Progenitor cell of endocrine pancreas (in vitro differentiated cells): ENCODE data around the gene SOX9. TPM values are rescaled to one million over a fixed set of nuclear protein-coding genes. Genes with fewer than 3 reads are reported as not detected.

Experiments
- DNase-seq: peaks from one replicate; pipeline ENCODE4 v3.0.0; 2021; ENCODE audit warnings: low spot score; ENCODE audit not compliant: unreplicated experiment
- H3K27ac Mint-ChIP-seq: 2 replicates; pipeline ENCODE4 v1.8.0; 2021; ENCODE audit warnings: mild to moderate bottlenecking, moderate library complexity, mixed read lengths
- H3K27me3 Mint-ChIP-seq: 2 replicates; pipeline ENCODE4 v1.8.0; 2021; ENCODE audit warnings: mixed read lengths
- H3K36me3 Mint-ChIP-seq: 2 replicates; pipeline ENCODE4 v1.8.0; 2022; ENCODE audit warnings: mixed read lengths; ENCODE audit not compliant: insufficient read depth
- H3K4me1 Mint-ChIP-seq: 2 replicates; pipeline ENCODE4 v1.8.0; 2021; ENCODE audit warnings: low read depth, mixed read lengths
- H3K4me3 Mint-ChIP-seq: 2 replicates; pipeline ENCODE4 v1.8.0; 2021; ENCODE audit warnings: low read depth, mild to moderate bottlenecking, moderate library complexity, mixed read lengths
- H3K9me3 Mint-ChIP-seq: 2 replicates; pipeline ENCODE4 v1.8.0; 2021; ENCODE audit warnings: low read depth, mixed read lengths
- CTCF ChIP-seq: fragments of 200-600 bp; sonication (generic); IDR thresholded peaks from one replicate; pipeline ENCODE4 v1.5.0; 2021; ENCODE audit warnings: antibody characterized with exemption, mild to moderate bottlenecking; ENCODE audit not compliant: unreplicated experiment
- total RNA-seq: library from RNA; stranded (reverse); gene quantifications from 2 replicates; pipeline ENCODE4 v1.2.1, GENCODE V29; 2021

Gene SOX9
- total RNA-seq, 1 donor from 2014 or later: 219 TPM

GRCh38 chr17:72126575-72127486 is 6.0 kb downstream of the SOX9 start:
- Mint-ChIP-seq H3K27ac (peak overlapping the region; percentile 81), H3K27me3 (no peaks in the 10 kb centered on the region), H3K4me1 (peaks cover 28% of the 10 kb centered on the region), H3K4me3 (no peak overlapping the region), H3K36me3 (peaks cover 20% of the 10 kb centered on the region), H3K9me3 (no peaks in the 10 kb centered on the region)
- DNase-seq: no peak
- no peak for TF ChIP-seq CTCF

- H3K27me3 Mint-ChIP-seq: no peaks in the 10 kb centered on the region
- DNase-seq: no peak
- H3K27ac Mint-ChIP-seq: no peak overlapping the region
- peaks cover 13% of the 10 kb centered on the region for H3K36me3 Mint-ChIP-seq
- H3K4me1 Mint-ChIP-seq: peaks cover 26% of the 10 kb centered on the region
- no peak for TF ChIP-seq CTCF
- H3K4me3 Mint-ChIP-seq: no peak overlapping the region
- H3K9me3 Mint-ChIP-seq: no peaks in the 10 kb centered on the region
These were observed 7.2 kb downstream of the SOX9 start for GRCh38 chr17:72128039-72128438.

- H3K27me3 Mint-ChIP-seq: peaks cover 21% of the 10 kb centered on the region
- H3K27ac Mint-ChIP-seq: no peak overlapping the region
- peaks cover 2% of the 10 kb centered on the region for H3K4me1 Mint-ChIP-seq
- no peaks in the 10 kb centered on the region for H3K36me3 Mint-ChIP-seq
- no peak for TF ChIP-seq CTCF
- no peaks in the 10 kb centered on the region for H3K9me3 Mint-ChIP-seq
- no peak for DNase-seq
- H3K4me3 Mint-ChIP-seq: no peak overlapping the region
These were observed 14.0 kb downstream of the SOX9 start for GRCh38 chr17:72134608-72135394.

- Mint-ChIP-seq H3K4me3 (no peak overlapping the region), H3K27me3 (peaks cover 24% of the 10 kb centered on the region), H3K36me3 (no peaks in the 10 kb centered on the region), H3K4me1 (peaks cover 6% of the 10 kb centered on the region), H3K27ac (no peak overlapping the region), H3K9me3 (no peaks in the 10 kb centered on the region)
- TF ChIP-seq CTCF: no peak
- no peak for DNase-seq
These were observed 14.9 kb downstream of the SOX9 start for GRCh38 chr17:72135546-72136325.

GRCh38 chr17:72136692-72137091 is 15.9 kb downstream of the SOX9 start:
- H3K36me3 Mint-ChIP-seq: no peaks in the 10 kb centered on the region
- H3K4me3 Mint-ChIP-seq: no peak overlapping the region
- peaks cover 6% of the 10 kb centered on the region for H3K4me1 Mint-ChIP-seq
- no peak for TF ChIP-seq CTCF
- H3K27ac Mint-ChIP-seq: no peak overlapping the region
- H3K9me3 Mint-ChIP-seq: no peaks in the 10 kb centered on the region
- peaks cover 24% of the 10 kb centered on the region for H3K27me3 Mint-ChIP-seq
- no peak for DNase-seq
